ENCODE data around the gene CTBP1.

DNA sequence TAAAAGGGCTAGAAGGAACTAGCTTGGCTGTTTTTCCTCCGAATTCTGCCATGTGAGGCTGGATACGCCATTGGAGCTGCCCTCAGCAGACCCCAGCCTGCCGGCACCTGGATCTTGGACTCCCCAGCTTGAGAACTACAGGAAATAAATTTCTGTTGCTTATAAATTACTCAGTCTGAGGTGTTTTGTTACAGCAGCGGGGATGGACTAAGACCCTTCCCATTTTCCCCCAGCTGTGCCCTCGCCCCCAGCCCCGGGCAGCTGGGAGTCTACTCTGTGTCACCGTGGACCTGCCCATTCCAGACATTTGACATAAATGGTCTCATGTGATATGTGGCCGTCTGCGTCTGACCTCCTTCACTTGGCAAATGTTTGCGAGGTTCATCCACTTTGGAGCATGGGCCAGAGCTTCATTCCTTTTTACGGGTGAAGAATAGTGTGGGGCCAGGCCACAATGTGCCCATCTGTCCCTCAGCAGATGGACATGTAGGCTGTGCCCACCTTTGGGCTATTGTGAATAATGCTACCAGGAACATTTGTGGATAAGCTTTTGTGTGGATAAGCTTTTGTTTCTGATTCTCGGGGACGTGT is 45.8 kb downstream of the CTBP1 start:
- TF ChIP-seq, protein P1, sequence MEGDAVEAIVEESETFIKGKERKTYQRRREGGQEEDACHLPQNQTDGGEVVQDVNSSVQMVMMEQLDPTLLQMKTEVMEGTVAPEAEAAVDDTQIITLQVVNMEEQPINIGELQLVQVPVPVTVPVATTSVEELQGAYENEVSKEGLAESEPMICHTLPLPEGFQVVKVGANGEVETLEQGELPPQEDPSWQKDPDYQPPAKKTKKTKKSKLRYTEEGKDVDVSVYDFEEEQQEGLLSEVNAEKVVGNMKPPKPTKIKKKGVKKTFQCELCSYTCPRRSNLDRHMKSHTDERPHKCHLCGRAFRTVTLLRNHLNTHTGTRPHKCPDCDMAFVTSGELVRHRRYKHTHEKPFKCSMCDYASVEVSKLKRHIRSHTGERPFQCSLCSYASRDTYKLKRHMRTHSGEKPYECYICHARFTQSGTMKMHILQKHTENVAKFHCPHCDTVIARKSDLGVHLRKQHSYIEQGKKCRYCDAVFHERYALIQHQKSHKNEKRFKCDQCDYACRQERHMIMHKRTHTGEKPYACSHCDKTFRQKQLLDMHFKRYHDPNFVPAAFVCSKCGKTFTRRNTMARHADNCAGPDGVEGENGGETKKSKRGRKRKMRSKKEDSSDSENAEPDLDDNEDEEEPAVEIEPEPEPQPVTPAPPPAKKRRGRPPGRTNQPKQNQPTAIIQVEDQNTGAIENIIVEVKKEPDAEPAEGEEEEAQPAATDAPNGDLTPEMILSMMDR (conservative IDR thresholded peaks at IDR 0.05; ENCODE audit: low read length): no peak
- TF ChIP-seq EZH2phosphoT487 (IDR thresholded peaks at IDR 0.05; ENCODE audit: borderline replicate concordance): no peak
